ENCODE data around the gene ADGRV1. TPM values are rescaled to one million over a fixed set of nuclear protein-coding genes. Genes with fewer than 3 reads are reported as not detected.

ADGRV1 gene
- total and polyA plus RNA-seq, 2 donors (not counting 3 experiments of a cell fraction or from before 2014, with no cell fraction given), result 0.11 to 0.55 TPM

DNA sequence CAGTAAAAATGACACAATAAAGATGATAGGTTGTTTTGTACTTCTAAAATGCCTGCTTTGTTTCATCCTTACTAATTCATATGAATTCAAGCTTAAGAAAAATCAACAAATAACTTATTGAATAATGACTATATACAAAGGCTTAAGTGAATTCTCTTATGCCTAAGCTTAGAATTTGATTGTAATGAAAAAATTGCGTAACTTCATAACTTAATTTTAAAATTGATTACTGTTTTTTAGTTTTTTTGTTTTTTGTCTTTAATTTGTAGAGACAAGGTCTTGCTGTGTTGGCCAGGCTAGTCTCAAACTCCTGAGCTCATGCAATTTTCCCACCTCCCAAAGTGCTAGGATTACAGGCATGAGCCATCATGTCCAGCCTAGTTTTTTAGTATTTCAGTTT lies 432.6 kb downstream of the ADGRV1 start:
- Histone ChIP-seq H3K9me1 (replicated peaks; ENCODE audit: control insufficient read depth, extremely low read depth, insufficient read depth, low read length) (no peaks in the 10 kb centered on the region), H3K36me3 (ENCODE audit: control insufficient read depth in 2 of 2, extremely low read depth in 1 of 2, insufficient read depth in 2 of 2, low read length in 2 of 2) (no peaks in the 10 kb centered on the region), H3K27ac (ENCODE audit: insufficient read depth, low read depth, low read length) (no peak overlapping the region), H4K20me1 (replicated peaks; ENCODE audit: control insufficient read depth, extremely low read depth, insufficient read depth, low read length) (no peaks in the 10 kb centered on the region), H2AFZ (ENCODE audit: low read depth, low read length) (no peak overlapping the region), H3K4me2 (ENCODE audit: insufficient read depth, low read length) (no peak overlapping the region), H3K27me3 (ENCODE audit: control insufficient read depth in 2 of 2, insufficient read depth in 2 of 2, low read length in 2 of 2) (no peaks in the 10 kb centered on the region), H3K79me2 (ENCODE audit: control insufficient read depth, insufficient read depth, low read length) (no peaks in the 10 kb centered on the region), H3K9me3 (replicated peaks; ENCODE audit: control insufficient read depth, insufficient read depth, low read length) (no peaks in the 10 kb centered on the region), H3K4me3 (replicated peaks in 1 of 3; ENCODE audit: insufficient read depth in 1 of 3, low read depth in 1 of 3, low read length in 3 of 3) (no peak overlapping the region), H3K9ac (replicated peaks; ENCODE audit: extremely low read depth, insufficient read depth, low read length) (no peak overlapping the region), H3K4me1 (ENCODE audit: control insufficient read depth, extremely low read depth, insufficient read depth, low read length) (no peaks in the 10 kb centered on the region)
- ChIA-PET POLR2A (no interaction called here), CTCF (interaction anchor here (1.1 kb wide), 1 partner anchor 8 kb away, joined by 4 read pairs; no protein-coding TSS in a partner anchor)
- intact Hi-C loops (cut with micrococcal nuclease), result no loop called here
- TF ChIP-seq MYC (IDR thresholded peaks at IDR 0.05; ENCODE audit: low read depth, low read length) (no peak), EZH2 (IDR thresholded peaks at IDR 0.05; ENCODE audit: borderline replicate concordance, low read depth, low read length, severe bottlenecking) (no peak), JUN (IDR thresholded peaks at IDR 0.05; ENCODE audit: borderline replicate concordance, insufficient read depth, insufficient read length, low read depth) (no peak), MAX (IDR thresholded peaks at IDR 0.05; ENCODE audit: insufficient read depth, insufficient read length) (no peak), FOS (IDR thresholded peaks at IDR 0.05; ENCODE audit: borderline replicate concordance, insufficient read depth, low read length) (no peak), POLR2A (IDR thresholded peaks at IDR 0.05; ENCODE audit: low read depth, low read length) (no peak), POLR2AphosphoS5 (IDR thresholded peaks at IDR 0.05; ENCODE audit: insufficient read depth, low read depth, low read length) (no peak), GATA2 (IDR thresholded peaks at IDR 0.05; ENCODE audit: insufficient read depth, insufficient read length, low read depth, low read length) (no peak), CTCF (IDR thresholded peaks at IDR 0.05; ENCODE audit: extremely low read depth in 1 of 2, insufficient read depth in 1 of 2, low read depth in 1 of 2, low read length in 2 of 2) (no peak)
- FAIRE-seq, result no peak
- dilution Hi-C loops (cut with MboI; ENCODE audit: extremely low pct_ligation_motif_present, low sequenced_read_pairs), result no loop called here
- BruUV-seq (replicated peaks), result no TSS peak
- DNase-seq (ENCODE audit: low read depth, low spot score), result no peak
